ENCODE measurements around the gene SMC5. TPM values are rescaled to one million over a fixed set of nuclear protein-coding genes. Genes with fewer than 3 reads are reported as not detected.
"Not testable (repeated sequence)": the region's sequence is repeated elsewhere in the genome, so short reads cannot be mapped to it uniquely, and the experiment has no call there.

The SMC5 gene
- total RNA-seq, 1 donor from 2014 or later = 51.0 TPM

GRCh38 chr9:70322096-70322495 is 63.3 kb downstream of the SMC5 start:
- Mint-ChIP-seq H3K4me1 (ENCODE audit: low read depth) (peaks cover 15% of the 10 kb centered on the region), H3K4me3 (ENCODE audit: low read depth) (no peak overlapping the region), H3K27me3 (ENCODE audit: low read depth) (no peaks in the 10 kb centered on the region), H3K27ac (no peak overlapping the region), H3K9me3 (peaks cover 6% of the 10 kb centered on the region), H3K36me3 (ENCODE audit: low read depth) (peaks cover 78% of the 10 kb centered on the region)
- intact Hi-C loops (cut with micrococcal nuclease) = no loop called here
- no peak for DNase-seq (ENCODE audit: low spot score)

GRCh38 chr9:70324963-70325362 is 66.2 kb downstream of the SMC5 start:
- Mint-ChIP-seq H3K4me3 (ENCODE audit: low read depth) (no peak overlapping the region), H3K27me3 (ENCODE audit: low read depth) (no peaks in the 10 kb centered on the region), H3K27ac (no peak overlapping the region), H3K4me1 (ENCODE audit: low read depth) (peaks cover 15% of the 10 kb centered on the region), H3K36me3 (ENCODE audit: low read depth) (peaks cover 91% of the 10 kb centered on the region), H3K9me3 (peaks cover 27% of the 10 kb centered on the region)
- intact Hi-C loops (cut with micrococcal nuclease) = no loop called here
- DNase-seq (ENCODE audit: low spot score) = no peak

- intact Hi-C loops (cut with micrococcal nuclease); H3K4me3 Mint-ChIP-seq (ENCODE audit: low read depth); H3K27ac Mint-ChIP-seq; DNase-seq (ENCODE audit: low spot score); H3K4me1 Mint-ChIP-seq (ENCODE audit: low read depth); H3K27me3 Mint-ChIP-seq (ENCODE audit: low read depth): not testable (repeated sequence)
- Mint-ChIP-seq H3K36me3 (ENCODE audit: low read depth) (peaks cover 81% of the 10 kb centered on the region), H3K9me3 (peaks cover 27% of the 10 kb centered on the region)
These were observed 69.8 kb downstream of the SMC5 start for GRCh38 chr9:70328625-70329024.

GRCh38 chr9:70340572-70340971 is 81.8 kb downstream of the SMC5 start:
- no peaks in the 10 kb centered on the region for H3K27me3 Mint-ChIP-seq (ENCODE audit: low read depth)
- no peak for DNase-seq (ENCODE audit: low spot score)
- no peaks in the 10 kb centered on the region for H3K9me3 Mint-ChIP-seq
- peaks cover 34% of the 10 kb centered on the region for H3K36me3 Mint-ChIP-seq (ENCODE audit: low read depth)
- H3K4me3 Mint-ChIP-seq (ENCODE audit: low read depth) = no peak overlapping the region
- intact Hi-C loops (cut with micrococcal nuclease) = loop anchor here (1.0 to 5.0 kb wide), 3 partner anchors 52 to 262 kb away; partner anchors contain the start of gene KLF9
- H3K4me1 Mint-ChIP-seq (ENCODE audit: low read depth) = peaks cover 10% of the 10 kb centered on the region
- no peak overlapping the region for H3K27ac Mint-ChIP-seq

- H3K27me3 Mint-ChIP-seq (ENCODE audit: low read depth) = no peaks in the 10 kb centered on the region
- DNase-seq (ENCODE audit: low spot score) = no peak
- no peaks in the 10 kb centered on the region for H3K9me3 Mint-ChIP-seq
- intact Hi-C loops (cut with micrococcal nuclease) = no loop called here
- H3K4me3 Mint-ChIP-seq (ENCODE audit: low read depth) = no peak overlapping the region
- H3K36me3 Mint-ChIP-seq (ENCODE audit: low read depth) = peaks cover 60% of the 10 kb centered on the region
- no peak overlapping the region for H3K27ac Mint-ChIP-seq
- no peaks in the 10 kb centered on the region for H3K4me1 Mint-ChIP-seq (ENCODE audit: low read depth)
These were observed 88.3 kb downstream of the SMC5 start for GRCh38 chr9:70347046-70347445.

- Mint-ChIP-seq H3K27me3 (ENCODE audit: low read depth) (no peaks in the 10 kb centered on the region), H3K4me1 (ENCODE audit: low read depth) (peaks cover 2% of the 10 kb centered on the region), H3K9me3 (no peaks in the 10 kb centered on the region), H3K27ac (no peak overlapping the region), H3K36me3 (ENCODE audit: low read depth) (peaks cover 48% of the 10 kb centered on the region), H3K4me3 (ENCODE audit: low read depth) (no peak overlapping the region)
- intact Hi-C loops (cut with micrococcal nuclease) = loop anchor here (10.0 kb wide), 1 partner anchor 132 kb away; no protein-coding TSS in a partner anchor
- no peak for DNase-seq (ENCODE audit: low spot score)
These were observed 93.6 kb downstream of the SMC5 start for GRCh38 chr9:70352356-70352755.

- no peak overlapping the region for H3K27ac Mint-ChIP-seq
- intact Hi-C loops (cut with micrococcal nuclease) = loop anchor here (10.0 kb wide), 1 partner anchor 132 kb away; no protein-coding TSS in a partner anchor
- H3K27me3 Mint-ChIP-seq (ENCODE audit: low read depth) = no peaks in the 10 kb centered on the region
- H3K9me3 Mint-ChIP-seq = no peaks in the 10 kb centered on the region
- peaks cover 45% of the 10 kb centered on the region for H3K36me3 Mint-ChIP-seq (ENCODE audit: low read depth)
- H3K4me1 Mint-ChIP-seq (ENCODE audit: low read depth) = peaks cover 2% of the 10 kb centered on the region
- no peak for DNase-seq (ENCODE audit: low spot score)
- H3K4me3 Mint-ChIP-seq (ENCODE audit: low read depth) = no peak overlapping the region
These were observed 94.0 kb downstream of the SMC5 start for GRCh38 chr9:70352802-70353201.

GRCh38 chr9:70355801-70356200 is 97.0 kb downstream of the SMC5 start:
- DNase-seq (ENCODE audit: low spot score) = no peak
- no peaks in the 10 kb centered on the region for H3K9me3 Mint-ChIP-seq
- no peaks in the 10 kb centered on the region for H3K27me3 Mint-ChIP-seq (ENCODE audit: low read depth)
- H3K4me3 Mint-ChIP-seq (ENCODE audit: low read depth) = no peak overlapping the region
- intact Hi-C loops (cut with micrococcal nuclease) = loop anchor here (10.0 kb wide), 1 partner anchor 129 kb away; no protein-coding TSS in a partner anchor
- no peak overlapping the region for H3K27ac Mint-ChIP-seq
- peaks cover 23% of the 10 kb centered on the region for H3K36me3 Mint-ChIP-seq (ENCODE audit: low read depth)
- peaks cover 2% of the 10 kb centered on the region for H3K4me1 Mint-ChIP-seq (ENCODE audit: low read depth)

- H3K36me3 Mint-ChIP-seq (ENCODE audit: low read depth) = no peaks in the 10 kb centered on the region
- intact Hi-C loops (cut with micrococcal nuclease) = no loop called here
- DNase-seq (ENCODE audit: low spot score) = no peak
- no peaks in the 10 kb centered on the region for H3K27me3 Mint-ChIP-seq (ENCODE audit: low read depth)
- H3K27ac Mint-ChIP-seq = no peak overlapping the region
- no peaks in the 10 kb centered on the region for H3K4me1 Mint-ChIP-seq (ENCODE audit: low read depth)
- no peaks in the 10 kb centered on the region for H3K9me3 Mint-ChIP-seq
- no peak overlapping the region for H3K4me3 Mint-ChIP-seq (ENCODE audit: low read depth)
These were observed 104.2 kb downstream of the SMC5 start for GRCh38 chr9:70362952-70363351.

- H3K27me3 Mint-ChIP-seq (ENCODE audit: low read depth) = no peaks in the 10 kb centered on the region
- intact Hi-C loops (cut with micrococcal nuclease) = no loop called here
- H3K9me3 Mint-ChIP-seq = no peaks in the 10 kb centered on the region
- DNase-seq (ENCODE audit: low spot score) = no peak
- no peak overlapping the region for H3K4me3 Mint-ChIP-seq (ENCODE audit: low read depth)
- no peaks in the 10 kb centered on the region for H3K36me3 Mint-ChIP-seq (ENCODE audit: low read depth)
- H3K27ac Mint-ChIP-seq = no peak overlapping the region
- no peaks in the 10 kb centered on the region for H3K4me1 Mint-ChIP-seq (ENCODE audit: low read depth)
These were observed 105.0 kb downstream of the SMC5 start for GRCh38 chr9:70363760-70364159.

GRCh38 chr9:70367305-70367930 is 108.6 kb downstream of the SMC5 start:
- Mint-ChIP-seq H3K4me1 (ENCODE audit: low read depth) (peaks cover under 1% of the 10 kb centered on the region), H3K36me3 (ENCODE audit: low read depth) (no peaks in the 10 kb centered on the region), H3K4me3 (ENCODE audit: low read depth) (no peak overlapping the region), H3K27ac (no peak overlapping the region), H3K27me3 (ENCODE audit: low read depth) (no peaks in the 10 kb centered on the region), H3K9me3 (no peaks in the 10 kb centered on the region)
- intact Hi-C loops (cut with micrococcal nuclease) = no loop called here
- no peak for DNase-seq (ENCODE audit: low spot score)

GRCh38 chr9:70374962-70375618 is 116.3 kb downstream of the SMC5 start:
- Mint-ChIP-seq H3K4me3 (ENCODE audit: low read depth) (no peak overlapping the region), H3K27ac (no peak overlapping the region), H3K9me3 (no peaks in the 10 kb centered on the region), H3K27me3 (ENCODE audit: low read depth) (no peaks in the 10 kb centered on the region), H3K4me1 (ENCODE audit: low read depth) (peaks cover 3% of the 10 kb centered on the region), H3K36me3 (ENCODE audit: low read depth) (no peaks in the 10 kb centered on the region)
- DNase-seq (ENCODE audit: low spot score) = no peak
- intact Hi-C loops (cut with micrococcal nuclease) = no loop called here

GRCh38 chr9:70382046-70382708 is 123.4 kb downstream of the SMC5 start:
- Mint-ChIP-seq H3K4me1 (ENCODE audit: low read depth) (peaks cover 3% of the 10 kb centered on the region), H3K27ac (no peak overlapping the region), H3K4me3 (ENCODE audit: low read depth) (no peak overlapping the region), H3K36me3 (ENCODE audit: low read depth) (peaks cover 17% of the 10 kb centered on the region), H3K9me3 (no peaks in the 10 kb centered on the region), H3K27me3 (ENCODE audit: low read depth) (no peaks in the 10 kb centered on the region)
- intact Hi-C loops (cut with micrococcal nuclease) = no loop called here
- DNase-seq (ENCODE audit: low spot score) = no peak
